ENCODE results near the gene OPA3. TPM values are rescaled to one million over a fixed set of nuclear protein-coding genes. Genes with fewer than 3 reads are reported as not detected.

The OPA3 gene
- total and polyA plus RNA-seq, 2 donors (not counting 1 experiment from before 2014, with no cell fraction given) = 7.3 to 11.2 TPM

DNA sequence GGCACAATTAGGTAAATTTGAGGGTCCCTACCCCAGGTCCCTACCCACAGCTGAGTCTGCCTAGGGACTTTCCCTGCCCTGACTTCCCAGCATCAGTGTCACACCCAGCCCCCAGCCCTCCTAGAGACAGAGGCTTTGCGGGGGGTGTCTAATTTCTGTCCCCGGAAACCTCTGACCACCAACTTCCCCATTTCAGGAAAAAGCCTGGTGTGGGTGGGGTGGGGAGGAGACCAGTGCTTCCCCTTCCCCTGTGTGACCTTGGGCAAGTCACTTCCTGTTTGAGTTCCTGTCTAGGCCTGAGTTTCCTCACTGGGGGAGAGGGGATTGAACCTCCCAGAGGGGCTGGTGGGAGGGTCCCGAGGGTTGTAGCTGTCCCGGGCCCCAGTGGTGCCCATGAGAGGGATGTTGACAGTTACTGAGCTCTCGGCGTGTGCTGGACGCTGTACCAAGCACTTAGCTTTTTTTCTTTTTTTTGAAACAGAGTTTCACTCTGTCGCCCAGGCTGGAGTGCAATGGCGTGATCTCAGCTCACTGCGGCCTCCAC is 69.4 kb downstream of the OPA3 start:
- Histone ChIP-seq H2AFZ (ENCODE audit: insufficient read depth, low read depth, low read length, poor library complexity, severe bottlenecking) (no peak overlapping the region), H3K9me3 (ENCODE audit: control extremely low read depth in 1 of 3, control insufficient read depth in 2 of 3, insufficient read depth in 1 of 3, low read length in 2 of 3) (no peaks in the 10 kb centered on the region), H3K4me2 (replicated peaks; ENCODE audit: low read depth, low read length, poor library complexity, severe bottlenecking) (peak overlapping the region; percentile 67), H4K20me1 (ENCODE audit: control insufficient read depth, insufficient read depth, low read length, poor library complexity, severe bottlenecking) (peaks cover 49% of the 10 kb centered on the region), H3K27me3 (replicated peaks in 1 of 4; ENCODE audit: control extremely low read depth in 1 of 4, control insufficient read depth in 3 of 4, insufficient read depth in 4 of 4, low read length in 3 of 4) (no peaks in the 10 kb centered on the region), H3K4me3 (ENCODE audit: control extremely low read depth in 1 of 5, extremely low read depth in 1 of 5, insufficient read depth in 1 of 5, low read depth in 2 of 5, low read length in 4 of 5) (peak overlapping the region; percentile 4 to 57 (median 29)), H3K9ac (ENCODE audit: low read length) (peak overlapping the region; percentile 18), H3K36me3 (replicated peaks in 1 of 2; ENCODE audit: control extremely low read depth in 1 of 2, control insufficient read depth in 1 of 2, extremely low read depth in 1 of 2, insufficient read depth in 2 of 2, low read length in 1 of 2) (peaks cover 0 to 18% of the 10 kb centered on the region in 2 experiments), H3K79me2 (ENCODE audit: control insufficient read depth, insufficient read depth, low read length) (peaks cover 62% of the 10 kb centered on the region), H3K4me1 (ENCODE audit: control insufficient read depth in 2 of 2, insufficient read depth in 2 of 2, low read length in 2 of 2) (peaks cover 62 to 64% of the 10 kb centered on the region in 2 donors), H3K27ac (ENCODE audit: low read length in 2 of 2) (peak overlapping the region; percentile 76 to 91)
- Mint-ChIP-seq H3K4me1 (peaks cover 63% of the 10 kb centered on the region), H3K27me3 (no peaks in the 10 kb centered on the region), H3K27ac (peak overlapping the region; percentile 87), H3K4me3 (peak overlapping the region; percentile 74), H3K9me3 (ENCODE audit: insufficient read depth) (no peaks in the 10 kb centered on the region)
- DNase-seq (peak; percentile 89), ATAC-seq (ENCODE audit: low read depth) (peak; percentile 75)
- intact Hi-C loops (cut with micrococcal nuclease) = loop anchor here (1.0 kb wide), 1 partner anchor 8 kb away; the partner anchor contains the start of gene VASP
- TF ChIP-seq CTCF (IDR thresholded peaks at IDR 0.05) (no peak), EZH2 (IDR thresholded peaks at IDR 0.05; ENCODE audit: borderline replicate concordance, insufficient read depth, low read depth, low read length, poor library complexity, severe bottlenecking) (no peak)
- ChIA-PET CTCF (interaction anchor here (0.5 to 2.4 kb wide), 14 partner anchors 7 to 167 kb away, joined by 3 to 14 read pairs (median 4); partner anchors contain the start of genes RTN2 and VASP), POLR2A (interaction anchor here (0.6 to 0.8 kb wide), 5 partner anchors 14 to 273 kb away, joined by 3 to 4 read pairs (median 3); partner anchors contain the start of gene PPM1N)
- WGBS (ENCODE audit: insufficient coverage) = 7% methylated on average over 7 of the region's 10 CpGs

Measured in B cell (primary cell).